T-helper 1 cell treated with Interleukin-12 subunit alpha and Interleukin-12 subunit beta and Interleukin-4 antibody, amounts not matched to agents 30 ng/mL and 1 ng/mL, for 36 hours (primary cell): ENCODE measurements around the gene MTMR6. TPM values are rescaled to one million over a fixed set of nuclear protein-coding genes. Genes with fewer than 3 reads are reported as not detected.

Experiments
- intact Hi-C: fragments of 100-400 bp; cut with micrococcal nuclease; formaldehyde crosslinking; loops from one replicate; pipeline ENCODE4 v1.15.1; 2024
- total RNA-seq: library from RNA; stranded (reverse); gene quantifications from 2 replicates; pipeline ENCODE4 v1.2.3, GENCODE V29; 2022

MTMR6 gene
- total RNA-seq, 1 donor from 2014 or later: 20.3 TPM

- intact Hi-C loops: loop anchor here (5.0 to 10.0 kb wide), 2 partner anchors 1539 to 1853 kb away; no protein-coding TSS in a partner anchor
Observed at GRCh38 chr13:25281193-25281934, 5.9 kb downstream of the MTMR6 start.

- intact Hi-C loops: loop anchor here (5.0 to 10.0 kb wide), 2 partner anchors 1538 to 1854 kb away; no protein-coding TSS in a partner anchor
Observed at GRCh38 chr13:25280396-25280795, 6.9 kb downstream of the MTMR6 start.

GRCh38 chr13:25276748-25277147 is 10.5 kb downstream of the MTMR6 start:
- intact Hi-C loops: no loop called here

- intact Hi-C loops: loop anchor here (5.0 kb wide), 2 partner anchors 34 to 54 kb away; partner anchors contain the start of gene NUP58
Observed at GRCh38 chr13:25268561-25268960, 18.7 kb downstream of the MTMR6 start.

- intact Hi-C loops: loop anchor here (1.0 to 5.0 kb wide), 4 partner anchors 20 to 108 kb away; partner anchors contain the start of genes MTMR6 and NUP58
Observed at GRCh38 chr13:25267715-25268114, 19.6 kb downstream of the MTMR6 start.

GRCh38 chr13:25266706-25267105 is 20.6 kb downstream of the MTMR6 start:
- intact Hi-C loops: loop anchor here (1.0 to 5.0 kb wide), 4 partner anchors 21 to 109 kb away; partner anchors contain the start of genes MTMR6 and NUP58

GRCh38 chr13:25262261-25262660 is 25.0 kb downstream of the MTMR6 start:
- intact Hi-C loops: no loop called here

GRCh38 chr13:25253702-25254101 is 33.6 kb downstream of the MTMR6 start:
- intact Hi-C loops: no loop called here

- intact Hi-C loops: no loop called here
Observed at GRCh38 chr13:25252752-25253151, 34.5 kb downstream of the MTMR6 start.

GRCh38 chr13:25252225-25252624 is 35.1 kb downstream of the MTMR6 start:
- intact Hi-C loops: no loop called here

- intact Hi-C loops: no loop called here
Observed at GRCh38 chr13:25249001-25249543, 38.2 kb downstream of the MTMR6 start.

- intact Hi-C loops: no loop called here
Observed at GRCh38 chr13:25248071-25248470, 39.2 kb downstream of the MTMR6 start.

GRCh38 chr13:25247360-25247759 is 39.9 kb downstream of the MTMR6 start:
- intact Hi-C loops: no loop called here

GRCh38 chr13:25244123-25244522 is 43.2 kb downstream of the MTMR6 start:
- intact Hi-C loops: no loop called here

- intact Hi-C loops: no loop called here
Observed at GRCh38 chr13:25242956-25243355, 44.3 kb downstream of the MTMR6 start.

GRCh38 chr13:25241007-25241406 is 46.3 kb downstream of the MTMR6 start:
- intact Hi-C loops: no loop called here

- intact Hi-C loops: no loop called here
Observed at GRCh38 chr13:25237083-25237482, 50.2 kb downstream of the MTMR6 start.

GRCh38 chr13:25233861-25234260 is 53.4 kb downstream of the MTMR6 start:
- intact Hi-C loops: loop anchor here (1.0 kb wide), 2 partner anchors 53 to 141 kb away; partner anchors contain the start of gene MTMR6

- intact Hi-C loops: loop anchor here (1.0 kb wide), 2 partner anchors 54 to 142 kb away; partner anchors contain the start of gene MTMR6
Observed at GRCh38 chr13:25232937-25233515, 54.3 kb downstream of the MTMR6 start.

- intact Hi-C loops: no loop called here
Observed at GRCh38 chr13:25231517-25231916, 55.8 kb downstream of the MTMR6 start.

GRCh38 chr13:25227690-25228089 is 59.6 kb downstream of the MTMR6 start:
- intact Hi-C loops: no loop called here

- intact Hi-C loops: no loop called here
Observed at GRCh38 chr13:25225970-25226369, 61.3 kb downstream of the MTMR6 start.
